Measurements from ENCODE around the gene CPM.
A peak's percentile ranks its signal among the peaks of the same experiment; 100 is the strongest.

CPM gene

DNA sequence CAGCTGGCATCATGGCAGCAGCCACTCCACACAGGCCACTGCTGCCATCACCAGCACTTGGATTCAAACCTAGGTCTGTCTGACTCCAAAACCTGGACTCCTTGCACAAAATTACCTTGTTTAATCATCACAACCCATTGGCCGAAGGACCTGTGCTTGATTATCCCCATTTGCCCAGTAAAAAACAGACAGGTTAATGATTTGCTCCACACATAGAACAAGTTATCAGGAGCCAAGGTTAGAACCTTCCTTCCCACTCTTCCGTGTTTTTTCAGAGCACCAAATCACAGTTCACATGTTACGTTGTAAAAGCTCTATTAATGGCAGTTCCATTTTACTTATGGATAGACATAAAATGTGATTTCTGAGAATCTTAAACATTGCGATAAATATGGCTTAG, 23.5 kb upstream of the CPM start:
- DNase-seq (ENCODE audit: low spot score) = no peak

DNA sequence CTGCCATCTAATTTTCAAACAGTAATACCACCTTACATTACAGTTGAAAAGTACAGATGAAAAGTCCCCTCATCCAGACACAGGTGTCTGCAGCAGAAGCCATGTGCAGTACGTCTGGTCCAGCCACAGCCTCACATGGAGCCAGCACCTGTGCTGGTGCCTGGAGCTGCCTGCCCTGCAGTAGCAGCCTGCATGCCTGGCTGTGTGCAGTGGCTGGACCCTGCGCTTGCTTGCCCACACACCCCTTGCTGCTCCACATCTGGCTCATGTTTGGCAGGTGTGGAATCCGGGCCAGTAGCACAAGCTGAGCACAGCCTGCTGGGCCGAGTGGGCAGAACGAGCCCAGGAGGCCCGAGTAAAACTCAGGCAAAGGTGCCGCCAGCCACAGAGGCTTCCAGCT, 21.8 kb upstream of the CPM start:
- DNase-seq (ENCODE audit: low spot score) = no peak

DNA sequence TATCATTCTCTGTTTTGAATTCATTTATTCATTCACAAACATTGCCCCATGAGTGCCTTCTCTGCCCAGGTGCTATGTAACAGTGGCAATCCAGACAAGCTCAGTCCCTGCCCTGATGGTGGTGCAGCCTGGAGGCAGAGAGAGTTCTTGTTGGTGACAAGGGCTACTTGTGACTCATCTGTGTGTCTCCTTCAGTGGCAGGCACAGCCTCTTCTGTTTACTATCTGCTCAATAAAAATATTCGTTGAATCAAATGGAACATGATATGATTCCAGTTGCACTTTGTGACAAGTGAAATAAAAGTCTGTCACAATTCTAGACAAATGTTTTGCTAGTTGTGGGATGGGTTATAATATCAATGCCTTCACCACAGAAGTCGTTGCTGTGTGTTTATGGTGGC, 20.6 kb upstream of the CPM start:
- DNase-seq (ENCODE audit: low spot score) = no peak

DNA sequence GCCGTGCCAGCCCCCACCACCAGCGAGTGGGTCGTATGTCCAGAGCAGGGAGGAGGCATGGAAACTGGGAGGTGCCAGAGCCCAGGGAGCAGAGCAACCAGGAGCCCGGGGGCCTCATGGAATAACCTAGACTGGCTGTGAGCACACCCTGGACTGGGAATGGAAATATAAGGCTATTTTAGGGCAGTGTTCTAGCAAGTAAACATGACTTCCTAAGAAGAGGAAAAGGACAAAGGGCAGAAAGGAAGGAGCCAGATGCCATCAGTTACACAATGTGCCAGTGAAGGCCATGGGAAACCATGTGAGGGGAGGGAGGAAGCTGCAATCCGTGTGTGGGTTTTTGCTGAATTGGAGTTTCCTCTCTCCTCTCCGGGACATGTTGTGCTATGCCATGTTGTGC, 18.7 kb upstream of the CPM start:
- DNase-seq (ENCODE audit: low spot score) = no peak

DNA sequence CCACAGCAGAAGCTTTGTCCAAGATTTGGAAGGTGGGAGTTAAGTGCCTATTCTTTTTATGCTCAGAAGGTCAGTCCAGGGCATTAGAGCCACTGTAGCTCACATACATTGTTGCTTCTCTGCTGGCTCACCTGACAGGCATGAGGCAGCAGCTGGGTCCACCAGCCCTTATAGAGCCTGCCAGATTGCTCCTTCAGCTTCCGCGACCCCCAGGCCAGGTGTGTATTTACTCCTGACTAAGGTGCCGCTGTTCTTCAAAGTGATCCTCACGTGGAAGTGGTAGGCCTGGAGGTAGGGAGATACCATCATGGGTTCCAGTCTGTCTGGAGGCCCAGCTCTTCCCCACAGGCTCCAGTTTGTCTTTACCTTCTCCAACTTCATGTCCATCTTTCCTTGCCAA, 17.5 kb upstream of the CPM start:
- DNase-seq (ENCODE audit: low spot score) = no peak

DNA sequence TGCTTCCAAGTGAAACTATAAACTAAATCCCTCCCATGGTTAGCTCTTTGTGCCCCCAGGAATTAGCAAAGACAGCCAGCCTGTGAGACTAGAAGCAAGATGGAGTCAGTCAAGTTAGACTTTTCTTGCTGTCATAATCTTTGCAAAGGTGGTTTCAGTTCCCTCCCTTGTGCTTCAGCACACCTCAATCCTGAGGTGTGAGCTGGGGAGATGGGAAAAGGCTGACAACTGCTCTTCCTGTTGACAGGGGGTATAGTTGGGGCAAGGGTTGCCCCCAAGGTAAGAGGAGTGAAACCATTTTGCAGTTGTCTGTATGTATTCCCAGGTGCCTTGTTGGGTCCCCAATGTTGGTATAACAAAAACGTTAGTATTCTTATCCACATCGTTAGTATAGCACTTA, 12.3 kb upstream of the CPM start:
- DNase-seq (ENCODE audit: low spot score) = no peak

DNA sequence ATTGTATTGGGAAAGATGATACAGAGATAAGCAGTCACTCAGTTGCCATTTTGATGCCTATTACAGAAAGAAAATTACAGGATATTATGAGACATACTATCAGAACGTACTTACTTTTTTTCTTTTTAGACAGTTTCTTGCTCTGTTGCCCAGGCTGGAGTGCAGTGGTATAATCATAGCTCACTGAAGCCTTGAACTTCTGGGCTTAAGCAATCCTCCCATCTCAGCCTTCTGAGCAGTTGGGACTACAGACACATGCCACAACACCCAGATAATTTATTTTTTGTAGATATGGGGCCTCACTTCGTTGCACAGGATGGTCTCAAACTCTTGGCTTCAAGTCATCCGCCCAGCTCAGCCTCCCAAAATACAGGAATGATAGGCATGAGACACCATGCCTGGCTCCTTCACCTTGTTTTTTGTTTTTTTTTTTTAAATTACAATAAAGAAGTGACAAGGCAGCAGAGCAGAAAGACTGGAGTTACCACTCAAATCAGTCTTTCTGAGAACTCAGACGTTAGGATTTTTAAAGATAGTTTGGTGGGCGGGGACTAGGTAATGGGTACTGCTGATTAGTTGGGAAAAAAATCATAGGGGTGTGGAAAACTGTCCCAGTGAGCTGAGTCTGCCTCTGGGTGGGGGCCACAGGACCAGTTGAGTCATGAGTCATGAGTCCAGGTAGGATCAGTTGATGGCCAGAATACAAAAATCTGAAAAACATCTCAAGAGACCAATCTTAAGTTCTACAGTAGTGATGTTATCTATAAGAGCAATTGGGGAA, 11.5 kb upstream of the CPM start:
- no peak for DNase-seq (ENCODE audit: low spot score)

DNA sequence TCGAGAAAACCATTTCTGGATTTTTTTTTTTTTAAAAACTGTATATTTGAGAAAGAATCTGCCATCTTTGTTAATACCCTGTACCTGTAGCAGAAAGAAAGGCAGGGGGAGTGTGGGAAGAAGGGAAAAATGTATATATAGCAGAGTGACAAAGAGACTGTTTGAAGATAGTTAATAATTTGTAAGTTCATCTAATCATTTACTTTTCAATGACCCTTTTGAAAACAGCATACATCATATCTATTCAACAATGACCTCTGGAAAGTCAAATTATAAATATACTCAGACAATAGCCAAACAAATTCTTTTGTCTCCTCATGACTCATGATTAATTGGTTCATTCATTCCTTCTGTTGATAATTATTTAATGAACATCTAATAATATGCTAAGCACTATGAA, 10.9 kb upstream of the CPM start:
- DNase-seq (ENCODE audit: low spot score) = no peak

DNA sequence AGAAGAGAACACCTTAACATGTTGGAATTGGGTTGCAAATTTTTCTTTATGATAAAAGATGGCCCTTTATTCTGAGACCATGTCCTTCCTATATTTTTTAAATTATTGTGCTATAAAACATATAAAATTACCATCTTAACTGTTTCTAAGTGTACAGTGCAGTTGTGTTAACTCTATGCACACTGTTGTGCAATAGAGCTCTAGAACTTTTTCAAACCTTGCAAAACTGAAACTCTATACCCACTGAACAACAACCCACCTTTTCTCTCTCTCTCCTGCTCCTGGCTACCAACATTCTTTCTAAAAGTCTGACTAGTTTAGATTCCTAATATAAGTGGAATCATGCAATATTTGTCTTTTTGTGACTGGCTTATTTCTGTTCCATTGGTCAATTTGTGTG, 7.8 kb upstream of the CPM start:
- no peak for DNase-seq (ENCODE audit: low spot score)

DNA sequence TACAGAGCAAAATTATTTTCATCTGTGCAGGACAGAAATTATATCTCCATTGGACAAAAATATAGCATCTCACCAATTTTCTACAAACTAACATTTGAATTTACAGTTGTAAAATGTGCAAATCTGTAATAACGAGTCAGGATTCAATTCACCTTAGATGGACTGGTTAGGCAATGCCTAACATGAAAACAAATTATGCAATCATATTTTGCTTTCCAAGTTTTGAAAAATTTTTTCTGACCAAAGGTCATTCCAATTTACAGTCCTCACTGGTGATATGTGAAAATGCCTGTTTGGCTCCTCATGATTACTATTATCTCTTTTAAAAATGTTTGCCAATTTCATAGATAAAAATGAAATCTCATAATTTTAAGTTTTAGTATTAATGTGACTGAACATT, 6.5 kb upstream of the CPM start:
- DNase-seq (ENCODE audit: low spot score) = no peak

DNA sequence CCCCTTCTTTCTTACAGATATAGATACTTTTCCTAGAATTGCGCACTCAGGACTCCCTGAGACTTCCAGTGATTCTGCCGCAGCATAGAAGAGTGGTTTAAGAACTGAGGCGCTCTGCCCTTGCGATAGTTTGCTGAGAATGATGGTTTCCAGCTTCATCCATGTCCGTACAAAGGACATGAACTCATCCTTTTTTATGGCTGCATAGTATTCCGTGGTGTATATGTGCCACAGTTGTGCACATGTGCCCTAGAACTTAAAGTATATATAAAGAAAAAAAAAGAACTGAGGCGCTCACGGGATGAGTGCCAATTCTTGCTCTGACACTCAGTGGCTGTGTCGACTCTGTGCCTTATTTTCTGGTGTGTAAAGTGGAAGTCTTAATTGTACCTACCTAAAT, 1.4 kb upstream of the CPM start:
- no peak for DNase-seq (ENCODE audit: low spot score)

DNA sequence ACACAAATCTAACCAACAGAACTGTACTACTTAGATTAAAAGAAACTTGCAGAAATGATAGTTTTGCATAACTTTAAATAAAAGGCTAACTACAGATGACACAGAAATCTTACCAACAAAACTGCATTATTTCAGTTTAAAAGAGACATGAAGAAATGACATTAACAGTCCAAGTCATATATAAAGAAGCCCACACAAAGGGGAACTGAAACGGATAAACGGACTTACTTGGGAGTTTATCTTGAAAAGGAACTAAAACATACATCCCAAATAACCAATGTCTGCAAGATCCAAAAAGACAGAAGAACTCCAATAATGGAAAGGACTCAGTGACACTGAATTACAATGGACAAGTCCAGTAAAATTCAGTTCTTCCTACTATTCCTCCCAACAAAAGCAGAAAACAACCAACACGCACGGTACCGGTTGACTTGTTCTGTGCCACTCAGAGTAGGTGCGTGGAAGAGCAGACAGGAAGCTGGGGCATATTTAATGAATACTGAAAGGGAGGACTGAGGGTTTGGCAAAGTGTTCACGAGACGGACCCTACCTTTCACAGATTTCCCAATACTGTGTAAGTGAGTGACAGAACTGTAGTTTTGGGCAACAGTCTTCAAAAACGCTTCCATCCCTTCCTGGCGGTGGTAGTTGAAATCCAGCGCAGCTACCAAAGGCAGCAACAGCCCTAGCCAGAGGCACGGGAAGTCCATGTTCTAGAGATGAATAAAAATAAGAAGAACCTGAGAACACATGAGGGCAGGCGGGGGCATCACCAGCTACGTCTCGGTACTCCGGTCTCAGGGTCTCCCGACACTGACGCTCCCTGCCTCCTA, 627 bp downstream of the CPM start:
- peak; percentile 11 for DNase-seq (ENCODE audit: low spot score)

DNA sequence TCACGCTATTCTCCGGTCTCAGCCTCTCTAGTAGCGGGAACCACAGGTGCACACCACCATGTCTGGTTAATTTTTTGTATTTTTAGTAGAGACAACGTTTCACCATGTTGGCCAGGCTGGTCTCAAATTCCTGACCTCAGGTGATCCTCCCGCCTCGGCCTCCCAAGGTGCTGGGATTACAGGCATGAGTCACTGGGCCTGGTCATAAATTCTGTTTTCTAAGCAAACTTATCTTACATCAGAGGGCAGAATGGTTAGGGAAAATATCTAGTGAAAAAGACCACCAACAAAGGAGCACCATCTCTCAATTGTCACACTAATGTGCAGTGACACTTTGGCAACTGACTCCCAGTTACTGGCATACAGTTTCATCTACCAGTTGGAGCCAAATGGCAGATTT, 2.8 kb downstream of the CPM start:
- no peak for DNase-seq (ENCODE audit: low spot score)

DNA sequence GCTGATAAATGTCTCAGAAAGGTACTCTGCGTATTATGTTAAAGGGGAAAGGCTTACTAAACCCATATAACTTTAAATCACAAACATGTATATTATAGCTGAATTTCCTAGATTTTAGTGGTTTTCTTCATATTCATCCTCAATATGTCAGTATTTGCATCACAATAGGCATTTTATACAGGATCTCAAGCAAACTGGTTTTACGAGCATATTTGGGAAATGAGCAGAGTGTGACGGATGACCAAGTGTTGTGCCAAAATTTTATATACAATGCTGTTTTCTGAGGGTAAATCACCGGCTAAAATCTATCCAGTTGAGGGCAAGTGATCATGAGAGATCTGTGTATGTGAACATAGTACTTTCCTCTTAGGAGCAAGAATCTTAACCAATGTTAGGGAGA, 8.4 kb downstream of the CPM start:
- DNase-seq (ENCODE audit: low spot score) = no peak

DNA sequence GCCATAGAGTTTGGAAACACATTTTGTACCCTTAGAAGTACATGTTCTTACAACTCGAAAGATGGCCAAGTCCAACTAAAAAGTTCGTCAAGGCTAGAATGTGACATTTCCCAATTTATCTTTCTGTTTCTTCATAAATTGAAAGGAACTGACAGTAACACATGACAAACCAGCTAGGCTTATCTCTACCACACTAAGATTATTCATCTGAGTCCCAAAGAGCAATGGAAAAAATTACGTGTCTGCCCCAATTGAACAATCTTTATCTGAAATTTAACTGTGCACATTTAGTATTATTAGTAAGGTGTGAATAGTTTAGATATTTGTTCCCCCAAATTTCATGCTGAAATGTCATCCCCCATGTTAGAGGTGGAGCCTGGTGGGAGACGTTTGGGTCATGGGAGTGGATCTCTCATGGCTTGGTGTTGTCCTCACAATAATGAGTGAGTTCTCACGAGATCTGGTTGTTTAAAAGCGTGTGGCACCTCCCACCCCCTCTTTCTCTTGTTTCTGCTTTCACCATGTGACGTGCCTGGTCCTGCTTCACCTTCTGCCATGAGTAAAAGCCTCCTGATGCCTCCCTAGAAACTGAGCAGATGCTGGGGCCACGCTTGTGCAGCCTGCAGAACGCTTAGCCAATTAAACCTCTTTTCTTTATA, 13.3 kb downstream of the CPM start:
- DNase-seq (ENCODE audit: low spot score) = no peak

DNA sequence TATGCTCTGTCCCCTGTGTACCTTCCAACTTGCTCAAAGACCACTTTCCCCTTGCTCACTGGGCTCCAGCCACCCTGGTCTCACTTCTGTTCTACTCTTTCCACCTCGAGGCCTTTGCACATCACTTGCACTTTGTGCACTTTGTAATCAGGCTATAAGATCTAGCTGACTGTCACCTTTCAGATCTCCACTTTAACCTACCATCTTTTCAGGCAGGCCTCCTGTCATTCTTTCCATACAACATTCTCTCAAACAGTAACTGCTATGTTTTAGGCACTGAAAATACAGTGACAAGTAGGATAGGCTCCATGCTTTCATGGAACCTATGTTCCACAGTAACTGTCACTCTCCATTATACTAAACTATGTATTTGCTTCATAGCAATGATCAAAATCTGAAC, 14.0 kb downstream of the CPM start:
- no peak for DNase-seq (ENCODE audit: low spot score)

DNA sequence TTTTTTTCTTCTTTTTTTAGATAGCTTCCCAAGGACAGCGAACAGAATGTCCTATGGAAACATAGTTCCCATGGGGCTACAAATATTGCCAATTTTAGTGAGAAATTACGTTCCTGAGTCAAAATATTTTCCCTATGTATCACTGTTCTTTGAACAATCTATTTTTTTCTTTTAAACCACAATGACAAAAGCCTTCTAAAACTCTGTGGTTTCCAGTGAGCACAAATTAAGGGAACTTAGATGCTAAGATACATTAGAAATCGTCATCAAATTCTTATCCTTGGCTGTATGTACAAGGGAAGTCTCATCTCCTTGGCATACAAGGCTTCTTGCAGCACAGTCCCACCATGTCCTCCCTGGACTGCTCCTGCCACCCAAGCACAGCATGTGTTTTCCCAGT, 17.9 kb downstream of the CPM start:
- no peak for DNase-seq (ENCODE audit: low spot score)

DNA sequence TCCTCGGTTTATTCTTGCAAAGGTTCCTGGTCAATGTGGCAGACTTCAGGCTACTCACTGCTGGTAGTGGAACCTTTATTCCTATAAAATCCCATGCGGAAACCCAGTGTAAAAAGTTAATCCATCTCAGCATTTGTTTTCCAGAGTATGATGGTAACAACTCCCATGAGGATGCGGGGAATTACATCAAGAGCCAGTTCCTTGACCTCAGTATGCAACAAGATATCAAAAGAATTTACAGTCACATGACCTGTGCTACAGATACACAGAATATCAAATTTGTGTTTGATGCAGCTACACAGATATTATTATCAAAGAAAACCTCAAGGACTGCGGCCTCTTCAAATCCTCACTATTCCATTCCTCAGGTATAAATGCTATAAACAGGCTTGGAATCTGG, 19.3 kb downstream of the CPM start:
- DNase-seq (ENCODE audit: low spot score) = no peak

DNA sequence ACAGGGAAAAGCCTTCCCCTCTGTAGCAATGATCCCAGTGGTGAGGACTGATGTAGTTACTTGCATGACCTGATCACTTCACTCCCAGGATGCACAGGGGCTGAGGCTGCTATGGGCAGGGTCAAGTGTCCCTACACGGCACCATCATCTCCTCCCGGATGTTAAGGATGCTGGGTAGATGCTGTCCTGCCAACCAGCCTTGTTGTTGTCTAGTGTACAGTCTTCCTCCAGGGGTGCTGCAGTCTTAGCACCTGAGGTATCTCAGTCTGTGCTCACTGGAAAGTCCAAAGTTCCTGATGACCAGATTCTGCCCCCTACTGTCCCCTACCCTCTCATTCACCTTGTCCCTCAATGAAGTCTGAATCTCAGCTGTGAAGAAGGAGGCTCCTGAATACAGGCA, 20.1 kb downstream of the CPM start:
- no peak for DNase-seq (ENCODE audit: low spot score)

DNA sequence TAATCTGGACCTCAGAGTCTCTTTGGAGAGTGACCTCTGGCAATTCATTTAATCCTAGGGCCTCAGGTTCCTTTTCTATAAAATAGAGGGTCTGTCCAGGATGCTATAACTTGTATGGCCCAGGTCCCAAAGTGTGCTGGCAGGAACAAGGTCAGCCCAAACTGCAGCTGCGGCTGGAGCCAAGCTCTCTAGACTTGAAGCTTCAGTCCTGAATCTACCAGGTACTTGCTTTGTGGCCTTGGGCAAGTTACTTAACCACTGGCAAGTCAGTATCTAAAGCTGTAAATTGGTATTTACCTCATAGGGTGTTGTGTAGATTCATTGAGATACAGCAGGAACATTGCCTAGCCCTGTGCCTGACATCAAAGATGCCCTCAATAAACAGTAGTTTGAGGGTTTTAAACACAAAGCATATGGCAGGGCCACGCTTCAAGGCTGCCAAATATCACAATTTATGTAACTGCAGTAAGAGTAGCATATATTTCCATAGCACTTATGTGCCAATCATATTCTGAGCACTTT, 21.7 kb downstream of the CPM start:
- DNase-seq (ENCODE audit: low spot score) = no peak

DNA sequence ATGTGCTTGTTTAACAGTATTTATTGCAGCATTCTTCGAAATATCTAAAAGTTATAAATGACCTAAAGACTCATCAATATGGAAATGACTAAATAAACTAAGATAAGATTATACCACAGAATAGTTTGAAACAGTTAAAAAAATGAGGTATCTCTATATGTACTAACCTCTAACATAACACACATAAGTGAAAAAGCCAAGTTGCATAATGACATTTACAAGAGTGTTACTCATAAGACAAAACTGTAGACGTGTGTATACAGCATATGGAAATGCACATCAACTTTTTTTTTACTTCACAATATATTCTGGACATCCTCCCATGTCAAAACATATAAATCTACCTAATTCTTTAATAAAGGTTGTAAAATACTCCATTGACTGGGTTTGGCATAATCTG, 22.8 kb downstream of the CPM start:
- no peak for DNase-seq (ENCODE audit: low spot score)

DNA sequence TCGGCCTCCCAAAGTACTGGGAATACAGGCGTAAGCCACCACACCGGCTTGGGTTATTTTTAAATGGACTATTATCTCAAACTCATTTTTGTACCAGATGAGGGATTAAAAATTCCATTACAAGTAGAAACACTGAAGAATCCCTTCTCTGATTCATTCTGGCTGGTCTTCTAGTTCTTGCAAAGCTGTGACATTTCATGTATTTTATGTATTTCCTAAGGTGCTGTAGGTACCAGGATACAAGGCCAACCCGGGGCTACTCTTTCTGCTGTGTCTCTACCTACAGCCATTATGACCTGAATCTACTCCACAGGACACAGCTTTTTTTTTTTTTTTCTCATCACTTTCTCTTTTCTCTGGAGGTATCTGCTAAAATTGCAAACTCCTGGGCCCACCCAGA, 24.9 kb downstream of the CPM start:
- DNase-seq (ENCODE audit: low spot score) = no peak

DNA sequence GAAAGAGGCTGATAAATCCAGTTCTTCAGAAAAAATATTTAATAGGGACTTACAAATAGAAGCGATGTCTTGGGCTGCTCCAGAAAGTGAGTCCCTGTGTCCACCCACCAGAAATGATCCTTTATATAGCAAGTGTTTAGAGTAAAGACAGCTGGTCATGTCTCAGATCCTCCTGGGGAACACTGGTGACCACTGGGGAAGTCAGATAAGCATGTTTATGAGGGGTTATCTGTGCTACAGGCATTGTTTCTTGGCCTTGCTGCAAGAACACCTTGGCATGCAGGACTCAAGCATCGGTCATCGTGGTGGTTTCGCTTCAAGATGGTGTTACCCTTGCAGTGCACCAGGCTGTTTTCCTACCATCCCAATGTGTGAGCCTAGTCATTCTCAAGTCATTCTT, 27.2 kb downstream of the CPM start:
- no peak for DNase-seq (ENCODE audit: low spot score)

Measured in CD4-positive, alpha-beta T cell treated with Interleukin-2 at 100 ng/mL for 4 hours (primary cell).